Measurements from ENCODE around the gene BNIP2. TPM values are rescaled to one million over a fixed set of nuclear protein-coding genes. Genes with fewer than 3 reads are reported as not detected.
"Not testable (repeated sequence)": the region's sequence is repeated elsewhere in the genome, so short reads cannot be mapped to it uniquely, and the experiment has no call there.

The BNIP2 gene
- total and polyA plus RNA-seq, 2 donors (not counting 1 experiment from before 2014, with no cell fraction given), result 82.9 to 93.2 TPM

GRCh38 chr15:59702351-59702750 lies 13.2 kb upstream of the BNIP2 start:
- Histone ChIP-seq H3K79me2 (ENCODE audit: control insufficient read depth, insufficient read depth, low read length) (no peaks in the 10 kb centered on the region), H3K27me3 (ENCODE audit: control insufficient read depth, insufficient read depth, low read length) (no peaks in the 10 kb centered on the region), H3K27ac (ENCODE audit: insufficient read depth, low read length) (no peak overlapping the region), H3K4me2 (ENCODE audit: extremely low read depth, insufficient read depth, low read length) (no peak overlapping the region), H3K9ac (ENCODE audit: insufficient read depth, low read length) (no peak overlapping the region), H2AFZ (ENCODE audit: low read length) (no peak overlapping the region), H3K9me3 (ENCODE audit: control insufficient read depth, insufficient read depth, low read depth, low read length) (no peaks in the 10 kb centered on the region), H3K4me3 (replicated peaks in 1 of 4; ENCODE audit: control extremely low read depth in 1 of 4, insufficient read depth in 1 of 4, low read depth in 3 of 4, low read length in 4 of 4) (no peak overlapping the region), H3K4me1 (ENCODE audit: control insufficient read depth, extremely low read depth, insufficient read depth, low read length) (no peaks in the 10 kb centered on the region), H4K20me1 (ENCODE audit: control insufficient read depth, extremely low read depth, insufficient read depth, low read length) (no peaks in the 10 kb centered on the region), H3K36me3 (ENCODE audit: control insufficient read depth, insufficient read depth, low read length) (no peaks in the 10 kb centered on the region)
- TF ChIP-seq EZH2 (IDR thresholded peaks at IDR 0.05; ENCODE audit: low read length, missing control alignments) (no peak), CTCF (conservative IDR thresholded peaks at IDR 0.05 in 1 of 2, IDR thresholded peaks at IDR 0.05 in 1 of 2; ENCODE audit: low read depth in 1 of 2, low read length in 2 of 2) (no peak)
- DNase-seq (ENCODE audit: low read depth in 2 of 2), result no peak

- no peaks in the 10 kb centered on the region for H3K4me1 ChIP-seq (ENCODE audit: control insufficient read depth, extremely low read depth, insufficient read depth, low read length)
- no peaks in the 10 kb centered on the region for H3K9me3 ChIP-seq (ENCODE audit: control insufficient read depth, insufficient read depth, low read depth, low read length)
- TF ChIP-seq EZH2 (IDR thresholded peaks at IDR 0.05; ENCODE audit: low read length, missing control alignments) (no peak), CTCF (conservative IDR thresholded peaks at IDR 0.05 in 1 of 2, IDR thresholded peaks at IDR 0.05 in 1 of 2; ENCODE audit: low read depth in 1 of 2, low read length in 2 of 2) (no peak)
- no peaks in the 10 kb centered on the region for H3K27me3 ChIP-seq (ENCODE audit: control insufficient read depth, insufficient read depth, low read length)
- no peak for DNase-seq (ENCODE audit: low read depth in 2 of 2)
- H4K20me1 ChIP-seq (ENCODE audit: control insufficient read depth, extremely low read depth, insufficient read depth, low read length), result no peaks in the 10 kb centered on the region
- H3K27ac ChIP-seq (ENCODE audit: insufficient read depth, low read length), result no peak overlapping the region
- H3K79me2 ChIP-seq (ENCODE audit: control insufficient read depth, insufficient read depth, low read length), result no peaks in the 10 kb centered on the region
- no peak overlapping the region for H3K4me3 ChIP-seq (replicated peaks in 1 of 4; ENCODE audit: control extremely low read depth in 1 of 4, insufficient read depth in 1 of 4, low read depth in 3 of 4, low read length in 4 of 4)
- no peak overlapping the region for H3K4me2 ChIP-seq (ENCODE audit: extremely low read depth, insufficient read depth, low read length)
- no peak overlapping the region for H3K9ac ChIP-seq (ENCODE audit: insufficient read depth, low read length)
- no peak overlapping the region for H2AFZ ChIP-seq (ENCODE audit: low read length)
- H3K36me3 ChIP-seq (ENCODE audit: control insufficient read depth, insufficient read depth, low read length), result no peaks in the 10 kb centered on the region
These were observed 12.8 kb upstream of the BNIP2 start for GRCh38 chr15:59701880-59702279.

- Histone ChIP-seq H3K27me3 (ENCODE audit: control insufficient read depth, insufficient read depth, low read length) (no peaks in the 10 kb centered on the region), H3K9ac (ENCODE audit: insufficient read depth, low read length) (no peak overlapping the region), H3K4me1 (ENCODE audit: control insufficient read depth, extremely low read depth, insufficient read depth, low read length) (no peaks in the 10 kb centered on the region), H3K27ac (ENCODE audit: insufficient read depth, low read length) (no peak overlapping the region), H2AFZ (ENCODE audit: low read length) (no peak overlapping the region), H3K79me2 (ENCODE audit: control insufficient read depth, insufficient read depth, low read length) (no peaks in the 10 kb centered on the region), H3K4me2 (ENCODE audit: extremely low read depth, insufficient read depth, low read length) (no peak overlapping the region), H3K9me3 (ENCODE audit: control insufficient read depth, insufficient read depth, low read depth, low read length) (no peaks in the 10 kb centered on the region), H3K36me3 (ENCODE audit: control insufficient read depth, insufficient read depth, low read length) (no peaks in the 10 kb centered on the region), H3K4me3 (replicated peaks in 1 of 4; ENCODE audit: control extremely low read depth in 1 of 4, insufficient read depth in 1 of 4, low read depth in 3 of 4, low read length in 4 of 4) (no peak overlapping the region), H4K20me1 (ENCODE audit: control insufficient read depth, extremely low read depth, insufficient read depth, low read length) (no peaks in the 10 kb centered on the region)
- TF ChIP-seq CTCF (conservative IDR thresholded peaks at IDR 0.05 in 1 of 2, IDR thresholded peaks at IDR 0.05 in 1 of 2; ENCODE audit: low read depth in 1 of 2, low read length in 2 of 2), result no peak
- TF ChIP-seq EZH2 (IDR thresholded peaks at IDR 0.05; ENCODE audit: low read length, missing control alignments), result no peak
- DNase-seq (ENCODE audit: low read depth in 2 of 2), result peak in 1 of 2 donors; percentile 27
These were observed 10.8 kb upstream of the BNIP2 start for GRCh38 chr15:59699810-59700431.

GRCh38 chr15:59698065-59698464 lies 8.9 kb upstream of the BNIP2 start:
- not testable (repeated sequence) for H3K9me3 ChIP-seq (ENCODE audit: control insufficient read depth, insufficient read depth, low read depth, low read length); H3K27ac ChIP-seq (ENCODE audit: insufficient read depth, low read length); H4K20me1 ChIP-seq (ENCODE audit: control insufficient read depth, extremely low read depth, insufficient read depth, low read length); H3K4me1 ChIP-seq (ENCODE audit: control insufficient read depth, extremely low read depth, insufficient read depth, low read length); DNase-seq (ENCODE audit: low read depth in 2 of 2); H3K9ac ChIP-seq (ENCODE audit: insufficient read depth, low read length); H3K79me2 ChIP-seq (ENCODE audit: control insufficient read depth, insufficient read depth, low read length); H3K27me3 ChIP-seq (ENCODE audit: control insufficient read depth, insufficient read depth, low read length); H3K4me3 ChIP-seq (replicated peaks in 1 of 4; ENCODE audit: control extremely low read depth in 1 of 4, insufficient read depth in 1 of 4, low read depth in 3 of 4, low read length in 4 of 4); H2AFZ ChIP-seq (ENCODE audit: low read length); H3K36me3 ChIP-seq (ENCODE audit: control insufficient read depth, insufficient read depth, low read length); H3K4me2 ChIP-seq (ENCODE audit: extremely low read depth, insufficient read depth, low read length)
